ENCODE data around the gene SMIM35. TPM values are rescaled to one million over a fixed set of nuclear protein-coding genes. Genes with fewer than 3 reads are reported as not detected.

SMIM35 gene
- total RNA-seq, 1 experiment from 2014 or later = not detected

- Mint-ChIP-seq H3K4me3 (no peak overlapping the region), H3K27ac (no peak overlapping the region), H3K9me3 (no peaks in the 10 kb centered on the region), H3K27me3 (ENCODE audit: low read depth) (no peaks in the 10 kb centered on the region), H3K4me1 (peaks cover 24% of the 10 kb centered on the region), H3K36me3 (no peaks in the 10 kb centered on the region)
- CTCF ChIA-PET = no interaction called here
- ATAC-seq (no peak; the same call in 1 of the 2 replicates), DNase-seq (ENCODE audit: low spot score) (no peak)
- POLR2A ChIA-PET = no interaction called here
- TF ChIP-seq GABPB1 (CRISPR knock-in tag; IDR thresholded peaks at IDR 0.05) (no peak), ESRRA (CRISPR knock-in tag; IDR thresholded peaks at IDR 0.05; ENCODE audit: borderline replicate concordance) (0 out of 2 replicates have a peak, but pooled peaks have one; percentile 71), NFYB (CRISPR knock-in tag; conservative IDR thresholded peaks at IDR 0.05; ENCODE audit: low read depth) (no peak)
Observed at GRCh38 chr11:118099838-118100556, 13.2 kb upstream of the SMIM35 start.

- no peak overlapping the region for H3K27ac Mint-ChIP-seq
- ChIA-PET POLR2A (no interaction called here), CTCF (no interaction called here)
- H3K36me3 Mint-ChIP-seq = no peaks in the 10 kb centered on the region
- peaks cover 24% of the 10 kb centered on the region for H3K4me1 Mint-ChIP-seq
- ATAC-seq (peak; percentile 77), DNase-seq (ENCODE audit: low spot score) (no peak)
- no peak overlapping the region for H3K4me3 Mint-ChIP-seq
- TF ChIP-seq ETV6 (CRISPR knock-in tag; IDR thresholded peaks at IDR 0.05) (no peak), KAT7 (CRISPR knock-in tag; IDR thresholded peaks at IDR 0.05; ENCODE audit: borderline replicate concordance) (no peak), ZNF512 (CRISPR knock-in tag; IDR thresholded peaks at IDR 0.05; ENCODE audit: borderline replicate concordance) (0 out of 2 replicates have a peak, but pooled peaks have one; percentile 41)
- no peaks in the 10 kb centered on the region for H3K27me3 Mint-ChIP-seq (ENCODE audit: low read depth)
- H3K9me3 Mint-ChIP-seq = no peaks in the 10 kb centered on the region
Observed at GRCh38 chr11:118098996-118099837, 12.5 kb upstream of the SMIM35 start.

- no peaks in the 10 kb centered on the region for H3K27me3 Mint-ChIP-seq (ENCODE audit: low read depth)
- H3K27ac Mint-ChIP-seq = no peak overlapping the region
Observed at GRCh38 chr11:118095967-118096367, 9.2 kb upstream of the SMIM35 start.

More at GRCh38 chr11:118095967-118096367, 9.2 kb upstream of the SMIM35 start:
- ATAC-seq (no peak), DNase-seq (ENCODE audit: low spot score) (no peak)
- H3K4me1 Mint-ChIP-seq = peaks cover 20% of the 10 kb centered on the region
- POLR2A ChIA-PET = no interaction called here
- H3K4me3 Mint-ChIP-seq = no peak overlapping the region
- H3K36me3 Mint-ChIP-seq = no peaks in the 10 kb centered on the region
- TF ChIP-seq ZNF532 (CRISPR knock-in tag; IDR thresholded peaks at IDR 0.05; ENCODE audit: borderline replicate concordance) (no peak), GABPB1 (CRISPR knock-in tag; IDR thresholded peaks at IDR 0.05) (peak; percentile 26; the same call in 1 of the 2 replicates), NFE2L1 (CRISPR knock-in tag; IDR thresholded peaks at IDR 0.05) (no peak), ZMAT4 (CRISPR knock-in tag; IDR thresholded peaks at IDR 0.05) (no peak), TP53 (CRISPR knock-in tag; IDR thresholded peaks at IDR 0.05) (no peak), ZNF121 (CRISPR knock-in tag; IDR thresholded peaks at IDR 0.05) (no peak), IRF1 (CRISPR knock-in tag; IDR thresholded peaks at IDR 0.05) (no peak), TEAD4 (CRISPR knock-in tag; IDR thresholded peaks at IDR 0.05) (no peak), NFATC4 (CRISPR knock-in tag; IDR thresholded peaks at IDR 0.05) (no peak)
- no peaks in the 10 kb centered on the region for H3K9me3 Mint-ChIP-seq
- CTCF ChIA-PET = interaction anchor here (1.3 kb wide), 1 partner anchor 42 kb away, joined by 3 read pairs; no protein-coding TSS in a partner anchor
